Muscle layer of colon (tissue), 2 donors: ENCODE results near the gene ACO2.
A peak's percentile ranks its signal among the peaks of the same experiment; 100 is the strongest.
"Not testable (repeated sequence)": the region's sequence is repeated elsewhere in the genome, so short reads cannot be mapped to it uniquely, and the experiment has no call there.

Experiments
- H3K27ac ChIP-seq: one replicate; pipeline ENCODE4 v1.7.0; 2013; ENCODE audit warnings: low read depth, mild to moderate bottlenecking, low read length, moderate library complexity
- H3K27me3 ChIP-seq, 2 donors: one replicate each; pipeline ENCODE4 v1.7.0; 2013; ENCODE audit warnings: low read length in 2 of 2, mild to moderate bottlenecking in 2 of 2; ENCODE audit not compliant: insufficient read depth in 2 of 2, control insufficient read depth in 1 of 2
- H3K36me3 ChIP-seq: one replicate; pipeline ENCODE4 v1.7.0; 2013; ENCODE audit warnings: mild to moderate bottlenecking, low read length; ENCODE audit not compliant: insufficient read depth
- H3K4me1 ChIP-seq: one replicate; pipeline ENCODE4 v1.7.0; 2013; ENCODE audit warnings: mild to moderate bottlenecking, low read length; ENCODE audit not compliant: insufficient read depth
- H3K4me3 ChIP-seq, 2 donors: one replicate each; pipeline ENCODE4 v1.7.0; 2013; ENCODE audit warnings: low read length in 2 of 2, low read depth in 1 of 2, mild to moderate bottlenecking in 1 of 2, moderate library complexity in 1 of 2
- H3K9ac ChIP-seq: one replicate; pipeline ENCODE4 v1.7.0; 2013; ENCODE audit warnings: low read length
- H3K9me3 ChIP-seq: one replicate; pipeline ENCODE4 v1.7.0; 2013; ENCODE audit warnings: mild to moderate bottlenecking, low read length
- donor health status: abdominal sarcoma.
- donor health status: Adenocarcinoma of cecum.

Gene ACO2

GRCh38 chr22:41440511-41440910, 28.4 kb upstream of the ACO2 start:
- Histone ChIP-seq H3K4me1 (peaks cover 40% of the 10 kb centered on the region), H3K36me3 (peaks cover 27% of the 10 kb centered on the region)
- H3K27ac ChIP-seq, H3K9me3 ChIP-seq, H3K4me3 ChIP-seq, H3K9ac ChIP-seq, H3K27me3 ChIP-seq: not testable (repeated sequence)

DNA sequence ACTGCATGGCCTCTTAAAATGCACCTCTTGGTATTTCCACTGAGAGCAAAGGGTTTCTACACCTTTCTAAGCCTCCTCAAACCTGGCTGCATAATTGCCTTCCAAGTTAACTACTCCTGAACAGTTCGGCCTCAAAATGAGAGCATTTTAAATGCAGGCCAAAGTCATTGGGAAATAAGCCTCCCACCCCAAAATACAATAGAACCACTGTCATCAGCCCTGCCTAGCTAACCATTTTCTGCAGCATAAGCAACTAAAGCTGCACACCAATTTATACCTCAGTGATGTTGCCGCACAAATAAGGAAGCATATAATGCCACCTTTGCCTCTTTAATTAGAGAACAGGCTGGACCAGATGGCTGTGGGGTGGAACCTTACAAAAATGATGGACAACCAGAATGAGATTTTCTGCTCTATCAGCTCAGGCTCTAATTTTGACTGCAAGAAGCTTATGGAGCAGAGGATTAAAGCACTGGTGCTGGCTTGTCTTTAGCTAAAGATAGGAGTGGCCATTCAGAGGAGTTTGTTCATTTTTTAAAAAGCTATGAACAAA, 26.6 kb upstream of the ACO2 start:
- H3K9me3 ChIP-seq: no peaks in the 10 kb centered on the region
- H3K27ac ChIP-seq: no peak overlapping the region
- no peaks in the 10 kb centered on the region for H3K27me3 ChIP-seq
- H3K9ac ChIP-seq: no peak overlapping the region
- peaks cover 33% of the 10 kb centered on the region for H3K4me1 ChIP-seq
- no peak overlapping the region for H3K4me3 ChIP-seq
- H3K36me3 ChIP-seq: peaks cover 9% of the 10 kb centered on the region

GRCh38 chr22:41444360-41445128, 24.4 kb upstream of the ACO2 start:
- peak overlapping the region; percentile 100 for H3K27ac ChIP-seq
- peaks cover 8% of the 10 kb centered on the region for H3K36me3 ChIP-seq
- H3K9ac ChIP-seq: peak overlapping the region; percentile 91
- no peaks in the 10 kb centered on the region for H3K9me3 ChIP-seq
- H3K27me3 ChIP-seq: no peaks in the 10 kb centered on the region
- peaks cover 33% of the 10 kb centered on the region for H3K4me1 ChIP-seq
- H3K4me3 ChIP-seq: peak overlapping the region; percentile 93 to 98

GRCh38 chr22:41445129-41446056, 23.5 kb upstream of the ACO2 start:
- Histone ChIP-seq H3K27me3 (no peaks in the 10 kb centered on the region), H3K27ac (peak overlapping the region; percentile 100), H3K9me3 (no peaks in the 10 kb centered on the region), H3K4me3 (peak overlapping the region; percentile 93 to 98), H3K4me1 (peaks cover 33% of the 10 kb centered on the region), H3K36me3 (peaks cover 8% of the 10 kb centered on the region), H3K9ac (peak overlapping the region; percentile 91)

GRCh38 chr22:41446057-41446501, 22.8 kb upstream of the ACO2 start:
- Histone ChIP-seq H3K27ac (peak overlapping the region; percentile 100), H3K36me3 (peaks cover 8% of the 10 kb centered on the region), H3K9me3 (no peaks in the 10 kb centered on the region), H3K9ac (peak overlapping the region; percentile 91), H3K4me3 (peak overlapping the region; percentile 93 to 98), H3K27me3 (no peaks in the 10 kb centered on the region), H3K4me1 (peaks cover 30% of the 10 kb centered on the region)

DNA sequence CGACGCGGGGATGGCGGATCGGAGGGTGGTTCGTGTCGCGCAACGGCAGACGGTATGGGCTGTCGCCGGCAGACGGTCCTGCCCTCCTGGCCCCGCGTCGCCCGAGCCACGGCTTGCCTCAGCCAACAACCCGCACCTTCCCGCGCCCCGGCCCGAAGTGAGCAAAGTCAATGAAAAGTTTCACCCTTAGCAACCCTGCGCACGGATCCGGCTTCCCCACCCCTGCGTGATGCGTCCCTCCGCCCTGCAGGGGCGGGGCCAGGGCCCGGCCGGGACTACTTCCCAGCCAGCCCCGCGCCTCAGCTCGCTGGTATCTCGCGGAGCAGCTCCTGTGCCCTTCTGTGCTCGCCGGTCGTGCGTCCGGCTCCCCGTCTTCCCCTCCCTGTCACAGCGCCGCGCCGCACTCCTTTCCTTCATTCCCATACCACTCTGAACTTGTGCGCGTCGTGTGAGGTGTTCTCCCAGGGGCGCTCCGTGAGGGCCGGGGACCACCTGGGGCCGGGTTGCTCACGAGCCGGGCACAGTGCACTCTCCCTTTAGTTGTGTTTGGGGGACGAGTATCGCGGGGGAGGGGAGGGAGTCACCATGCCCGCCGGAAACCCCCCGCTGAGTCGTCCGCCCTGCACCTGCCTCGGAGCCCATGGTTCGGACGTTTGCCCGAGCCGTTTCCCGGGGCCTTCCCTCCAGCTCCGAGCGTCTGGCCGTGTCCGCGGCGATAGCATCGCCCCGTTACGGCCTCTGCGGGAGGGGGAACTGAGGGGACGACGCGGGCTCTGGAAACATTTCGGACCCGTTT, 22.1 kb upstream of the ACO2 start, which contains the start of gene TOB2:
TSS of gene TOB2 (minus strand) at position 163 of the 796 bp plus-strand sequence. CDS start 9,456 bp downstream, outside the sequence.
- peak within 1 kb of the TSS; percentile 100 for H3K27ac ChIP-seq
- H3K9ac ChIP-seq: peak within 1 kb of the TSS; percentile 98
- no peaks in the 10 kb centered on the region for H3K9me3 ChIP-seq
- no peaks in the 10 kb centered on the region for H3K27me3 ChIP-seq
- H3K4me3 ChIP-seq: peak within 1 kb of the TSS; percentile 93 to 98
- peaks cover 29% of the 10 kb centered on the region for H3K4me1 ChIP-seq
- peaks cover 5% of the 10 kb centered on the region for H3K36me3 ChIP-seq

DNA sequence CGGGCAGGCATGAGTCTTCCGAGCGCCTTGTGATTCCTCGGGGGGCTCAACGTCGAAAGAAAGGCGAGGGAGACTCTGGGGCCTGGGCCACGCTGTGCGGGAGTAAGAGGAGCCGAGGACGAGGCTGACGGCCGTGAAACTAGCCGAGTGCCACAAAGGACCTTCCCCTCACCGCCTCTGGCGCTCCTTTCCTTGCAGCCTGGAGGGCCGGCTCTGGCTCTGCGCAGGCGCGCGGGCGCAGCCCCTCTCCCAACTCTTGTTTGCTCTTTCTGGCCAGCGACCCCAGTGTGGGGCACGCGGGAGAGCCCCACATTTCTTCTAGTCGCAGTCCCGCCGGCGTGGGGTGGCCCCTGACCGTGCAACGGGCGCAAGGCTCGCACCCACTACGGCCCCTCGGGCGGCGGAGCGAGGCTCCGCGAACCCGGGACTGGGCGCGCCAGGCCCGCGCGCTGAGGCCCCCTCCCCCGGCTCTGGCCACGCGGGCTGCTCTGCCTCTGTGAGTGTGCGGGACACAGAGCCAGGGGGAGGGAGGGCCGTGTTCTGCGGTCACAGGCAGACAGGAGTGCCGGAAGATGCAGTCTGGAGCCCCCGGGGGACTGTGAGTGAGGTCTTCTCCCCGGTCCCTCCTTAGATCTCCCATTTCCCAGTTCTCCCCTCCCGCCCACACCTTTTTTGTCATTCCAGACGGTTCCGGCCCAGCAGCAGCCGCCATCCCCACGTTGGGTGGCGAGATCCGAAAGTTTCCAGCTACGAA, 21.3 kb upstream of the ACO2 start:
- H3K27me3 ChIP-seq: no peaks in the 10 kb centered on the region
- peaks cover 21% of the 10 kb centered on the region for H3K4me1 ChIP-seq
- peak overlapping the region; percentile 93 to 98 for H3K4me3 ChIP-seq
- peaks cover 5% of the 10 kb centered on the region for H3K36me3 ChIP-seq
- peak overlapping the region; percentile 100 for H3K27ac ChIP-seq
- no peaks in the 10 kb centered on the region for H3K9me3 ChIP-seq
- peak overlapping the region; percentile 98 for H3K9ac ChIP-seq

DNA sequence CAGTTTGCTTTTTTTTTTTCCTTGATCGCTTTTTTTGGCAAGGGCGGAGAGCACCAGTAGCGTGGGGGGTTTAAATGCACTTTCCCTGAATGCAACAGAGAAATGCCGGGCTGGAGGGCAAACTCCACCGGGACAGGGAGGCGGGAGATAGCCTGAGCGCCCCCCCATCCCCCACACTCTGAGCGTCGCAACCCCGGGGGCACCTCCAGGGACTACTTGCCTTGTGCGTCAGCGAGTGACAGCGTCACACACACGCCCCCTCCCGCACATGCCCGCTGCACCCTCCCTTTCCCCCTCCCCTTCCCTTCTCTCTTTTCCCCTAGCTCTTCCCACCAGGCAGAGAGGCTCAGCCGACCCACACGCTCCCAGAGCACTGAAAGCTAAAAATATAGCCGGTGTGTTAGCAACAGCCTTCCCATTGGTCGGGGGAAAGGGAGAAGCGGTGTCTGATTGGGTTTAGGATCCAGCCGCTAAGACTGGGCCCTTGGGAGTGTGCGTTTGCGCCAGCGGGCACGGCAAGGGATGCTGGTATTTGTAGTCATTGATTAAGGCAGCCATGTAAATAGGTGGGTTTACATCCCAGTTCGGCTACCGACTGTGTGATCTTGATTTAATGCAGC, 20.6 kb upstream of the ACO2 start:
- H3K4me1 ChIP-seq: peaks cover 14% of the 10 kb centered on the region

DNA sequence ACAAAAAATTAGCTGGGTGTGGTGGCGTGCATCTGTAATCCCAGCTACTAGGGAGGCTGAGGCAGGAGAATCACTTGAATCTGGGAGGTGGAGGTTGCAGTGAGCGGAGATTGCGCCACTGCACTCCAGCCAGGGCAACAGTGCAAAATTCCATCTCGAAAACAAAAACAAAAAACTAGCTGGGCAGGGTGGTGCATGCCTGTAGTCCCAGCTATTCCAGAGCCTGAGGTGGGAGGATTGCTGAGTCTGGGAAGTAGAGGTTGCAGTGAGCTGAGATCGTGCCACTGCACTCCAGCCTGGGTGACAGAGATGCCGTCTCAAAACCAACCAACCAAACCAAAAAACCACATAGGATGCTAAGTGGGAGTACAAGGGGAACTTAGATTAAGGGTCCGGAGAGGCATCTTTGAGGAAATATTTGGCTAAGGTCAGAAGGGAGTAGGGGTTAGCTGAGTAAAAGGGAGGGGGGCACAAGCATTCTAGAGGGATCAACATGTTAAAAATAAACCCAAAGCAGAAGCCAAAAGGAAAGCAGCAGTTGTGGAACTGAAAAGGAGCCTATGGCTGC, 10.7 kb upstream of the ACO2 start:
- Histone ChIP-seq H3K4me1 (no peaks in the 10 kb centered on the region), H3K4me3 (no peak overlapping the region), H3K9me3 (no peaks in the 10 kb centered on the region), H3K36me3 (peaks cover 26% of the 10 kb centered on the region), H3K27ac (no peak overlapping the region), H3K9ac (no peak overlapping the region), H3K27me3 (no peaks in the 10 kb centered on the region)

More for the DNA sequence above, 20.6 kb upstream of the ACO2 start:
- no peaks in the 10 kb centered on the region for H3K27me3 ChIP-seq
- H3K27ac ChIP-seq: peak overlapping the region; percentile 100
- no peaks in the 10 kb centered on the region for H3K36me3 ChIP-seq
- peak overlapping the region; percentile 98 for H3K9ac ChIP-seq
- peak overlapping the region; percentile 93 to 98 for H3K4me3 ChIP-seq
- H3K9me3 ChIP-seq: no peaks in the 10 kb centered on the region

GRCh38 chr22:41459431-41459830, 9.5 kb upstream of the ACO2 start:
- Histone ChIP-seq H3K4me3 (no peak overlapping the region), H3K27ac (no peak overlapping the region), H3K9me3 (no peaks in the 10 kb centered on the region), H3K4me1 (no peaks in the 10 kb centered on the region), H3K27me3 (no peaks in the 10 kb centered on the region), H3K36me3 (peaks cover 37% of the 10 kb centered on the region), H3K9ac (no peak overlapping the region)
